Measurements from ENCODE around the gene SERPINA4. TPM values are rescaled to one million over a fixed set of nuclear protein-coding genes. Genes with fewer than 3 reads are reported as not detected.

Gene SERPINA4
- total RNA-seq, 1 experiment from 2014 or later = not detected

DNA sequence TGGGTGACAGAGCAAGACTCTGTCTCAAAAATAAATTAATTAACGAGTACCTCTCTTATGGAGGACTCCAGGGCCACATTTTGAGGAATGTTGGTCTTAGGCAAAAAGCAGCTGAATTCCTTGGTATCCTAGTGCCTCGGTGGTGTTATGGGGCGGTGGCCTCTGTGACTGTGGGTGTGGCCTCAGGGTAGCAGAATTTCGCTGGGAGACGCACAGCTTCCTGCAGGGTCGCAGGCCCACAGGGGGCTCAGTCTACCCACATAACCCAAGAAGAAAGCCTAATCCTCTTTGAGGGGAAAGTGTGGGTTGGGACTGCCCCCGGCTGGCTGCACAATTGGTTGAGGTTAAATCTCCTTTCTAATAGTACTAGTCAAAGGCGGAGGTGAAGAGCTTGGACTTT, 11.2 kb upstream of the SERPINA4 start:
- H3K36me3 Mint-ChIP-seq (ENCODE audit: insufficient read depth in 1 of 3, low read depth in 3 of 3) = peaks cover 2 to 3% (median 3%) of the 10 kb centered on the region in 3 experiments; a peak in 3 of 7 replicates
- peaks cover 12% of the 10 kb centered on the region in 2 experiments for H3K4me1 Mint-ChIP-seq
- Histone ChIP-seq H3K79me2 (ENCODE audit: insufficient read depth, low read length) (no peaks in the 10 kb centered on the region), H3K79me1 (ENCODE audit: insufficient read depth, low read depth, low read length, poor library complexity, severe bottlenecking) (no peaks in the 10 kb centered on the region), H2AFZ (ENCODE audit: low read length) (no peak overlapping the region), H2BK15ac (ENCODE audit: low read depth, low read length) (no peak overlapping the region), H4K8ac (replicated peaks; ENCODE audit: insufficient read length, low read depth, low read length) (no peak overlapping the region), H4K20me1 (ENCODE audit: control insufficient read depth, insufficient read depth, insufficient read length) (no peaks in the 10 kb centered on the region), H2AK5ac (ENCODE audit: insufficient read length, low read length) (no peak overlapping the region), H2BK20ac (ENCODE audit: low read depth, low read length, poor library complexity, severe bottlenecking) (no peak overlapping the region), H4K5ac (ENCODE audit: insufficient read length, low read depth, low read length) (no peak overlapping the region), H3K18ac (ENCODE audit: insufficient read length, low read depth, low read length) (no peak overlapping the region), H3K9ac (ENCODE audit: extremely low read depth, insufficient read length, low read length) (no peak overlapping the region), H2BK120ac (ENCODE audit: low read depth, low read length, poor library complexity, severe bottlenecking) (no peak overlapping the region), H3K9me3 (ENCODE audit: control insufficient read depth, low read depth, low read length) (no peaks in the 10 kb centered on the region), H3K14ac (ENCODE audit: insufficient read depth, low read length) (no peak overlapping the region), H3K4me1 (ENCODE audit: insufficient read depth, low read length) (no peaks in the 10 kb centered on the region), H2BK12ac (ENCODE audit: insufficient read length, low read depth, low read length) (no peak overlapping the region), H3K56ac (ENCODE audit: insufficient read length, low read depth, low read length) (no peak overlapping the region), H4K91ac (ENCODE audit: insufficient read length, low read depth, low read length) (no peak overlapping the region), H2BK5ac (ENCODE audit: insufficient read length, low read length) (no peak overlapping the region), H3K23ac (ENCODE audit: insufficient read length, low read depth, low read length) (no peak overlapping the region), H3K4me2 (ENCODE audit: insufficient read depth, insufficient read length, low read length) (no peak overlapping the region), H3K27ac (ENCODE audit: insufficient read length, low read depth, low read length) (no peak overlapping the region), H3K27me3 (ENCODE audit: insufficient read depth, low read length) (no peaks in the 10 kb centered on the region), H3K23me2 (ENCODE audit: insufficient read length, low read depth, low read length, poor library complexity, severe bottlenecking) (no peaks in the 10 kb centered on the region), H3K4ac (ENCODE audit: low read depth, low read length) (no peak overlapping the region), H3T11ph (ENCODE audit: low read length) (no peak overlapping the region)
- H3K4me3 Mint-ChIP-seq = no peak overlapping the region
- H3K27me3 Mint-ChIP-seq (ENCODE audit: low read depth) = peaks cover 27% of the 10 kb centered on the region
- TF ChIP-seq, protein P1, sequence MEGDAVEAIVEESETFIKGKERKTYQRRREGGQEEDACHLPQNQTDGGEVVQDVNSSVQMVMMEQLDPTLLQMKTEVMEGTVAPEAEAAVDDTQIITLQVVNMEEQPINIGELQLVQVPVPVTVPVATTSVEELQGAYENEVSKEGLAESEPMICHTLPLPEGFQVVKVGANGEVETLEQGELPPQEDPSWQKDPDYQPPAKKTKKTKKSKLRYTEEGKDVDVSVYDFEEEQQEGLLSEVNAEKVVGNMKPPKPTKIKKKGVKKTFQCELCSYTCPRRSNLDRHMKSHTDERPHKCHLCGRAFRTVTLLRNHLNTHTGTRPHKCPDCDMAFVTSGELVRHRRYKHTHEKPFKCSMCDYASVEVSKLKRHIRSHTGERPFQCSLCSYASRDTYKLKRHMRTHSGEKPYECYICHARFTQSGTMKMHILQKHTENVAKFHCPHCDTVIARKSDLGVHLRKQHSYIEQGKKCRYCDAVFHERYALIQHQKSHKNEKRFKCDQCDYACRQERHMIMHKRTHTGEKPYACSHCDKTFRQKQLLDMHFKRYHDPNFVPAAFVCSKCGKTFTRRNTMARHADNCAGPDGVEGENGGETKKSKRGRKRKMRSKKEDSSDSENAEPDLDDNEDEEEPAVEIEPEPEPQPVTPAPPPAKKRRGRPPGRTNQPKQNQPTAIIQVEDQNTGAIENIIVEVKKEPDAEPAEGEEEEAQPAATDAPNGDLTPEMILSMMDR (conservative IDR thresholded peaks at IDR 0.05) = no peak
- peak; percentile 45 for DNase-seq
- peaks cover 12 to 15% of the 10 kb centered on the region in 2 experiments for H3K9me3 Mint-ChIP-seq
- no CpG with 5 or more reads among the region's 8 CpGs for WGBS (ENCODE audit: extremely low coverage, insufficient read length, low lambda C conversion rate)
- no peak overlapping the region for H3K27ac Mint-ChIP-seq

Measured in H9 (cell line).